ENCODE measurements around the gene CWC27. TPM values are rescaled to one million over a fixed set of nuclear protein-coding genes. Genes with fewer than 3 reads are reported as not detected.

Gene CWC27
- total RNA-seq, 1 donor from 2014 or later: 9.9 TPM

DNA sequence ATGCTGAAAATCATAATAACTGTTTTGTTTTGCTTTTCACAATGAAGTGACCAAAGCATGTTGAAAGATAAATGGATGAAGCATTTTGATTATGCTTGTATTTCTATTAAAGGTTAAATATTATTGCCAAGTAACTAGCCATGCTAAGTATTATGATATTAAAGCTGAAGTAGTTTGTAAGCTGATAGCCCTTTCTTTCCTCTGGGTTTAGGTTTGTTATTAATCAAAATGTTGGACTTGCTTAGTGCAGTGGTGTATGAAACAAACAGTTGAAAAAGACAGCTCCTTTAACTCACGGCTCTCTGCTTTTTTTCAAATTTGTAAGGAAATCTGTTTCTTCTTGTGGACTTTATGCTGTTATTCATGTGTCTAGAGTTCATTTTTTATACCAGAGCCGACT is 246.0 kb downstream of the CWC27 start:
- Histone ChIP-seq H3K9me3 (ENCODE audit: control insufficient read depth in 3 of 3, low read length in 3 of 3) (no peaks in the 10 kb centered on the region), H3K4me1 (ENCODE audit: control insufficient read depth in 3 of 3, insufficient read depth in 3 of 3, low read length in 3 of 3) (peaks cover 0 to 4% (median 0%) of the 10 kb centered on the region in 3 donors), H3K36me3 (ENCODE audit: control insufficient read depth in 3 of 3, insufficient read depth in 3 of 3, low read length in 3 of 3) (no peaks in the 10 kb centered on the region), H3K27ac (ENCODE audit: low read depth, low read length) (no peak overlapping the region), H3K4me3 (ENCODE audit: low read length in 3 of 3) (no peak overlapping the region), H3K9ac (ENCODE audit: low read depth in 1 of 3, low read length in 3 of 3) (no peak overlapping the region), H3K27me3 (ENCODE audit: control insufficient read depth in 3 of 3, insufficient read depth in 3 of 3, low read length in 3 of 3) (no peaks in the 10 kb centered on the region)

DNA sequence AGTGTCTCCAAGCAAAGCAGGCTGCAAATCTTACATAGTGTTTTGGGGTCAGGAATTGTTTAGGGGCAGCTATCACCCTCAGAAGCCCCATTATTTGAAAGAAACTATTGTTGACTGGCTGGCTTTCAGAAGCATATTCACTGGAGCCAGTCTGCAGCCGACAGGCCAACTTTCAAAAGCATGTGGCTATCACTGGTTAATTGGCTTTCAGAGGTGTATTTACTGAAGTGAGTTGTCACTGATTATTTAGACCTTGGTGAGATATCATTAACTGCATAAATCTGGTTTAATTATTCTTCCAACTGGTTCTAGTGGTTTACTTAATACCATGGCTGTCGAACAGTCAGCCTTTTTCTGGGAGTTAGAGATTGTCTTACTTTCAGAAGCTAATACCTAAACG is 247.0 kb downstream of the CWC27 start:
- no peak overlapping the region for H3K4me3 ChIP-seq (ENCODE audit: low read length in 3 of 3)
- no peak overlapping the region for H3K9ac ChIP-seq (ENCODE audit: low read depth in 1 of 3, low read length in 3 of 3)
- no peaks in the 10 kb centered on the region for H3K9me3 ChIP-seq (ENCODE audit: control insufficient read depth in 3 of 3, low read length in 3 of 3)
- no peak overlapping the region for H3K27ac ChIP-seq (ENCODE audit: low read depth, low read length)
- H3K36me3 ChIP-seq (ENCODE audit: control insufficient read depth in 3 of 3, insufficient read depth in 3 of 3, low read length in 3 of 3): no peaks in the 10 kb centered on the region
- no peaks in the 10 kb centered on the region for H3K27me3 ChIP-seq (ENCODE audit: control insufficient read depth in 3 of 3, insufficient read depth in 3 of 3, low read length in 3 of 3)
- peaks cover 0 to 4% (median 0%) of the 10 kb centered on the region in 3 donors for H3K4me1 ChIP-seq (ENCODE audit: control insufficient read depth in 3 of 3, insufficient read depth in 3 of 3, low read length in 3 of 3)

DNA sequence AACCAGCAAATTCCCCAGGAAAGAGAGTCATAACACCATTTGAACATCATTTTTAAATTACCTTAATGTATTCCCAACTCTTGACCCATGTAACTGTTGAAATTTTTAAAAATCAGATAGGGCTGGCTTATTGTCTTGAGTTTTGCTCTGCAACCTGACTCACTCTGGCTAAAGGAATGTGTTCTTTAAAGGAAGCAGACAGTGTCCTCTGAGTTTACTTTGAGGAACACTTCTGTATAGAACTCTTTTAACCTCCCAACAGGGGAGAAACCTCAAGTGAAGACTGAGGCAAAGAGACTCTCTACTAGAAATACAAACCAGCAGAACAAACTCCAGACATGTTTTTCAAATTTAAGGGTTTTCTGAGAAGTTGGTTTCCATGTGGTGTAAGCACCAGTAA is 248.9 kb downstream of the CWC27 start:
- Histone ChIP-seq H3K4me1 (ENCODE audit: control insufficient read depth in 3 of 3, insufficient read depth in 3 of 3, low read length in 3 of 3) (peaks cover 0 to 4% (median 0%) of the 10 kb centered on the region in 3 donors), H3K9me3 (ENCODE audit: control insufficient read depth in 3 of 3, low read length in 3 of 3) (no peaks in the 10 kb centered on the region), H3K4me3 (ENCODE audit: low read length in 3 of 3) (no peak overlapping the region), H3K9ac (ENCODE audit: low read depth in 1 of 3, low read length in 3 of 3) (no peak overlapping the region), H3K36me3 (ENCODE audit: control insufficient read depth in 3 of 3, insufficient read depth in 3 of 3, low read length in 3 of 3) (no peaks in the 10 kb centered on the region), H3K27me3 (ENCODE audit: control insufficient read depth in 3 of 3, insufficient read depth in 3 of 3, low read length in 3 of 3) (no peaks in the 10 kb centered on the region), H3K27ac (ENCODE audit: low read depth, low read length) (no peak overlapping the region)

DNA sequence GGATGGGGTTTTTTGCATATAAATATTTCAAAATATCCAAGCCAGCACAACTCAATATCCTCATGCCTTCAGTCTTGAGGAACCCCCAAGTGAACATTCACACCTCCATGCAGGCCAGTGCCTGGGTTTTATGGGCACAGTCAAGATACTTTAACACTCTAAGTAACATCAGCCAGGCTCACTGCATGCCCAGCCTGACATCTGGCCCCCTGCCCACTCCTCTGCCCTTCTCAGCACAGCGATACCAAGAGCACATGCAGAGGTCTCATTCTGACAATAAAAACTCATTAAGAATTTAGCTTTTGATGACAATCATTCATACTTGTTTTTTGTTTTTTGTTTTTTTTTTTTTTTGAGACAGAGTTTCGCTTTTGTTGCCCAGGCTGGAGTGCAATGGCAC is 250.0 kb downstream of the CWC27 start:
- no peaks in the 10 kb centered on the region for H3K9me3 ChIP-seq (ENCODE audit: control insufficient read depth in 3 of 3, low read length in 3 of 3)
- no peaks in the 10 kb centered on the region for H3K36me3 ChIP-seq (ENCODE audit: control insufficient read depth in 3 of 3, insufficient read depth in 3 of 3, low read length in 3 of 3)
- H3K27ac ChIP-seq (ENCODE audit: low read depth, low read length): no peak overlapping the region
- H3K27me3 ChIP-seq (ENCODE audit: control insufficient read depth in 3 of 3, insufficient read depth in 3 of 3, low read length in 3 of 3): no peaks in the 10 kb centered on the region
- H3K4me1 ChIP-seq (ENCODE audit: control insufficient read depth in 3 of 3, insufficient read depth in 3 of 3, low read length in 3 of 3): peaks cover 0 to 4% (median 0%) of the 10 kb centered on the region in 3 donors
- no peak overlapping the region for H3K4me3 ChIP-seq (ENCODE audit: low read length in 3 of 3)
- H3K9ac ChIP-seq (ENCODE audit: low read depth in 1 of 3, low read length in 3 of 3): no peak overlapping the region

DNA sequence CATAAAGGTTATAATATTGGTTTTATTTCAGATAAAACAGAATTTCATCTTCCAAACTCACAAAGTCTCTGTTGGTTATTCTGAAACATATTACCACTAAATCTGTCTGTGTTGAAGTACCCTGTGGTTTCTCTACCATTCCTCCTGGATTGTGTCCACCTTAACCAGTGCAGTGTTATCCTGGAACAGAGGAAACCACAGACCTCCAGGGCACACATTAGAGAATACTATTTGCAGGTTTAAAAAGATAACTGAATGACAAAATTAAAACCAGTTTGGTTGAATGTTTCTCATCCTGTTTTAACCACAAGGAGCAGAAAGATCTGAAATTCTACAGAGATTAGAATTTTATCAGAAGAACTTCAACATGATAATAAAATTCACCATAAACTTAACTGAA is 251.8 kb downstream of the CWC27 start:
- Histone ChIP-seq H3K4me3 (ENCODE audit: low read length in 3 of 3) (no peak overlapping the region), H3K27me3 (ENCODE audit: control insufficient read depth in 3 of 3, insufficient read depth in 3 of 3, low read length in 3 of 3) (no peaks in the 10 kb centered on the region), H3K27ac (ENCODE audit: low read depth, low read length) (no peak overlapping the region), H3K9ac (ENCODE audit: low read depth in 1 of 3, low read length in 3 of 3) (no peak overlapping the region), H3K9me3 (ENCODE audit: control insufficient read depth in 3 of 3, low read length in 3 of 3) (no peaks in the 10 kb centered on the region), H3K36me3 (ENCODE audit: control insufficient read depth in 3 of 3, insufficient read depth in 3 of 3, low read length in 3 of 3) (no peaks in the 10 kb centered on the region), H3K4me1 (ENCODE audit: control insufficient read depth in 3 of 3, insufficient read depth in 3 of 3, low read length in 3 of 3) (peaks cover 0 to 1% (median 0%) of the 10 kb centered on the region in 3 donors)

- no peaks in the 10 kb centered on the region for H3K9me3 ChIP-seq (ENCODE audit: control insufficient read depth in 3 of 3, low read length in 3 of 3)
- no peak overlapping the region for H3K4me3 ChIP-seq (ENCODE audit: low read length in 3 of 3)
- no peaks in the 10 kb centered on the region for H3K36me3 ChIP-seq (ENCODE audit: control insufficient read depth in 3 of 3, insufficient read depth in 3 of 3, low read length in 3 of 3)
- H3K4me1 ChIP-seq (ENCODE audit: control insufficient read depth in 3 of 3, insufficient read depth in 3 of 3, low read length in 3 of 3): no peaks in the 10 kb centered on the region
- no peak overlapping the region for H3K9ac ChIP-seq (ENCODE audit: low read depth in 1 of 3, low read length in 3 of 3)
- no peak overlapping the region for H3K27ac ChIP-seq (ENCODE audit: low read depth, low read length)
- H3K27me3 ChIP-seq (ENCODE audit: control insufficient read depth in 3 of 3, insufficient read depth in 3 of 3, low read length in 3 of 3): no peaks in the 10 kb centered on the region
These were observed 252.9 kb downstream of the CWC27 start for GRCh38 chr5:65021527-65022226.

- Histone ChIP-seq H3K9ac (ENCODE audit: low read depth in 1 of 3, low read length in 3 of 3) (no peak overlapping the region), H3K4me3 (ENCODE audit: low read length in 3 of 3) (no peak overlapping the region), H3K27me3 (ENCODE audit: control insufficient read depth in 3 of 3, insufficient read depth in 3 of 3, low read length in 3 of 3) (no peaks in the 10 kb centered on the region), H3K36me3 (ENCODE audit: control insufficient read depth in 3 of 3, insufficient read depth in 3 of 3, low read length in 3 of 3) (no peaks in the 10 kb centered on the region), H3K27ac (ENCODE audit: low read depth, low read length) (no peak overlapping the region), H3K4me1 (ENCODE audit: control insufficient read depth in 3 of 3, insufficient read depth in 3 of 3, low read length in 3 of 3) (no peaks in the 10 kb centered on the region), H3K9me3 (ENCODE audit: control insufficient read depth in 3 of 3, low read length in 3 of 3) (no peaks in the 10 kb centered on the region)
These were observed 254.2 kb downstream of the CWC27 start for GRCh38 chr5:65022932-65023331.

- H3K36me3 ChIP-seq (ENCODE audit: control insufficient read depth in 3 of 3, insufficient read depth in 3 of 3, low read length in 3 of 3): no peaks in the 10 kb centered on the region
- H3K9me3 ChIP-seq (ENCODE audit: control insufficient read depth in 3 of 3, low read length in 3 of 3): no peaks in the 10 kb centered on the region
- no peaks in the 10 kb centered on the region for H3K4me1 ChIP-seq (ENCODE audit: control insufficient read depth in 3 of 3, insufficient read depth in 3 of 3, low read length in 3 of 3)
- H3K9ac ChIP-seq (ENCODE audit: low read depth in 1 of 3, low read length in 3 of 3): no peak overlapping the region
- no peaks in the 10 kb centered on the region for H3K27me3 ChIP-seq (ENCODE audit: control insufficient read depth in 3 of 3, insufficient read depth in 3 of 3, low read length in 3 of 3)
- H3K4me3 ChIP-seq (ENCODE audit: low read length in 3 of 3): no peak overlapping the region
- H3K27ac ChIP-seq (ENCODE audit: low read depth, low read length): no peak overlapping the region
These were observed 256.0 kb downstream of the CWC27 start for GRCh38 chr5:65024681-65025080.

GRCh38 chr5:65026816-65027548 is 258.3 kb downstream of the CWC27 start:
- no peaks in the 10 kb centered on the region for H3K36me3 ChIP-seq (ENCODE audit: control insufficient read depth in 3 of 3, insufficient read depth in 3 of 3, low read length in 3 of 3)
- H3K27ac ChIP-seq (ENCODE audit: low read depth, low read length): no peak overlapping the region
- no peak overlapping the region for H3K9ac ChIP-seq (ENCODE audit: low read depth in 1 of 3, low read length in 3 of 3)
- H3K4me1 ChIP-seq (ENCODE audit: control insufficient read depth in 3 of 3, insufficient read depth in 3 of 3, low read length in 3 of 3): no peaks in the 10 kb centered on the region
- H3K9me3 ChIP-seq (ENCODE audit: control insufficient read depth in 3 of 3, low read length in 3 of 3): no peaks in the 10 kb centered on the region
- H3K27me3 ChIP-seq (ENCODE audit: control insufficient read depth in 3 of 3, insufficient read depth in 3 of 3, low read length in 3 of 3): no peaks in the 10 kb centered on the region
- no peak overlapping the region for H3K4me3 ChIP-seq (ENCODE audit: low read length in 3 of 3)

- no peak overlapping the region for H3K4me3 ChIP-seq (ENCODE audit: low read length in 3 of 3)
- no peak overlapping the region for H3K9ac ChIP-seq (ENCODE audit: low read depth in 1 of 3, low read length in 3 of 3)
- H3K27ac ChIP-seq (ENCODE audit: low read depth, low read length): no peak overlapping the region
- H3K9me3 ChIP-seq (ENCODE audit: control insufficient read depth in 3 of 3, low read length in 3 of 3): no peaks in the 10 kb centered on the region
- H3K27me3 ChIP-seq (ENCODE audit: control insufficient read depth in 3 of 3, insufficient read depth in 3 of 3, low read length in 3 of 3): no peaks in the 10 kb centered on the region
- no peaks in the 10 kb centered on the region for H3K36me3 ChIP-seq (ENCODE audit: control insufficient read depth in 3 of 3, insufficient read depth in 3 of 3, low read length in 3 of 3)
- H3K4me1 ChIP-seq (ENCODE audit: control insufficient read depth in 3 of 3, insufficient read depth in 3 of 3, low read length in 3 of 3): no peaks in the 10 kb centered on the region
These were observed 260.4 kb downstream of the CWC27 start for GRCh38 chr5:65029178-65029577.

All from skeletal muscle tissue (tissue), 4 donors.